Stomach (tissue), 4 donors: ENCODE results near the gene EDEM2.
"Not testable (repeated sequence)": the region's sequence is repeated elsewhere in the genome, so short reads cannot be mapped to it uniquely, and the experiment has no call there.

Source experiments
- EP300 ChIP-seq: sonication (generic); formaldehyde crosslinking; IDR thresholded peaks from one replicate; pipeline ENCODE4 v1.6.1; 2017; ENCODE audit warnings: antibody characterized with exemption
- POLR2A ChIP-seq, 4 donors: fragments of 450-650 bp; IDR thresholded peaks; one replicate each; pipeline ENCODE4 v1.6.1; 2016; ENCODE audit warnings: antibody characterized with exemption in 4 of 4, control low read depth in 2 of 4, mild to moderate bottlenecking in 1 of 4, moderate library complexity in 1 of 4
- POLR2AphosphoS5 ChIP-seq, 3 donors: sonication (generic); formaldehyde crosslinking; IDR thresholded peaks; one replicate each; pipeline ENCODE4 v1.6.1; 2016; ENCODE audit warnings: antibody characterized with exemption in 3 of 3
- TF ChIP-seq, protein P1 (sequence below), 7 experiments: fragments of 450-650 bp in 4 of 7; fragments of 200-600 bp in 3 of 7; sonication (generic) in 3 of 7; IDR thresholded peaks; one replicate each; pipeline ENCODE4 v1.5.1; 2016 to 2019; ENCODE audit warnings: antibody characterized with exemption in 7 of 7, control low read depth in 2 of 7, mild to moderate bottlenecking in 1 of 7

DNA sequence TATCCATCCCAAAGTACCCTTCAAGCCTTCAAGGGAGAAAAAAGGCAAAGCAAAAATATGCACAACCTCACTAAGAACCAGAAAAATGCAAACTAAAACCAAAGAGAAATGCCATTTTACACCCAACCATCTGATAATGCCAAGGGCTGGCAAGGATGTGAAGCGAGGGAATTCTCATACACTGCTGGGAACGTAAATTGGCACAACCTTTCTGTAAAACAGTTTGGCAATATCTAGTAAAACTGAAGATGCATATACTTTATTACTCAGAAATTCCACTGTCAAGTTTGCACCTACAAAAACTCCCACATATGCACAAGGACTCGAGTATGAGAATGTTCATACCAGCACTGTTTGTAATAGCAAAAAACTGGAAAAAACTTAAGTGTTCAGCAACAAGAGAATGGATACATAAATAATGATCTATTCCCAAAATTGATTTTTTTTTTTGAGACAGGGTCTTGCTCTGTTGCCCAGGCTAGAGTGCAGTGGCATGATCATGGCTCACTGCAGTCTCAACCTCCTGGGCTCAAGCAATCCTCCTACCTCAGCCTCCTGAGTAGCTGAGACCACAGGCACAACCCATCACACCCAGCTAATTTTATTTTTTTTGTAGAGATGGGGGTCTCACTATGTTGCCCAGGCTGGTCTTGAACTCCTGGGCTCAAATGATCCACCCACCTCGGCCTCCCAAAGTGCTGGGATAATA is 21.7 kb upstream of the EDEM2 start:
- TF ChIP-seq, protein P1, sequence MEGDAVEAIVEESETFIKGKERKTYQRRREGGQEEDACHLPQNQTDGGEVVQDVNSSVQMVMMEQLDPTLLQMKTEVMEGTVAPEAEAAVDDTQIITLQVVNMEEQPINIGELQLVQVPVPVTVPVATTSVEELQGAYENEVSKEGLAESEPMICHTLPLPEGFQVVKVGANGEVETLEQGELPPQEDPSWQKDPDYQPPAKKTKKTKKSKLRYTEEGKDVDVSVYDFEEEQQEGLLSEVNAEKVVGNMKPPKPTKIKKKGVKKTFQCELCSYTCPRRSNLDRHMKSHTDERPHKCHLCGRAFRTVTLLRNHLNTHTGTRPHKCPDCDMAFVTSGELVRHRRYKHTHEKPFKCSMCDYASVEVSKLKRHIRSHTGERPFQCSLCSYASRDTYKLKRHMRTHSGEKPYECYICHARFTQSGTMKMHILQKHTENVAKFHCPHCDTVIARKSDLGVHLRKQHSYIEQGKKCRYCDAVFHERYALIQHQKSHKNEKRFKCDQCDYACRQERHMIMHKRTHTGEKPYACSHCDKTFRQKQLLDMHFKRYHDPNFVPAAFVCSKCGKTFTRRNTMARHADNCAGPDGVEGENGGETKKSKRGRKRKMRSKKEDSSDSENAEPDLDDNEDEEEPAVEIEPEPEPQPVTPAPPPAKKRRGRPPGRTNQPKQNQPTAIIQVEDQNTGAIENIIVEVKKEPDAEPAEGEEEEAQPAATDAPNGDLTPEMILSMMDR (IDR thresholded peaks at IDR 0.05) = not testable (repeated sequence)
- TF ChIP-seq EP300; POLR2A (IDR thresholded peaks at IDR 0.05); POLR2AphosphoS5 (IDR thresholded peaks at IDR 0.05): not testable (repeated sequence)
